Lung microvascular endothelial cell (primary cell): ENCODE data around the gene RTL5. TPM values are rescaled to one million over a fixed set of nuclear protein-coding genes. Genes with fewer than 3 reads are reported as not detected.

Experiments used
- DNase-seq, 2 donors: peaks; one replicate each; pipeline versions ENCODE4 v3.0.0 to v3.0.0-alpha.2; 2010; ENCODE audit warnings: low read depth in 2 of 2
- total RNA-seq: library from RNA; depleted of rRNA; stranded (reverse); fragments of >200 nt; gene quantifications from 2 replicates; pipeline ENCODE4 v1.2.1, GENCODE V29; 2014

RTL5 gene
- total RNA-seq, 1 donor from 2014 or later, result 0.60 TPM

DNA sequence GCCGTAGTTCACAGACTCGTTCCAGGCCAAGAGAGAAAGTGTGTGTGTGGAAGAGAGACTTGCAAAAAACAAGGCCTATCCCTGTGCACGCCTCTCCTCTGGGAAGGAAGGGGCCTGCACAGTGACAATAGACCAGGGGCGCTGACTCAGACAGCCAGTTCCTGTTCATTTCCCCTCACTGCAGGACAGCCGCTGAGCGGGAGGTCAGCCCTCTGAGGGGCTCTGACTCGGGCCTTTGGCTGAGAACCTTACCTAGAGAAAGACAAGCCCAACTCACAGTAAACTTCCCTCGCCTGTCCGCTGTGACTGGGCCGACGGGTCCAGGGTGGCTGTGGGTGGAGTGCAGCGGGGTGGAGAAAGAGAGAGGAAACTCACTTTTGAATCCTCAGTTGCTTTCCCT lies 52.1 kb downstream of the RTL5 start:
- peak; percentile 87 to 91 for DNase-seq

DNA sequence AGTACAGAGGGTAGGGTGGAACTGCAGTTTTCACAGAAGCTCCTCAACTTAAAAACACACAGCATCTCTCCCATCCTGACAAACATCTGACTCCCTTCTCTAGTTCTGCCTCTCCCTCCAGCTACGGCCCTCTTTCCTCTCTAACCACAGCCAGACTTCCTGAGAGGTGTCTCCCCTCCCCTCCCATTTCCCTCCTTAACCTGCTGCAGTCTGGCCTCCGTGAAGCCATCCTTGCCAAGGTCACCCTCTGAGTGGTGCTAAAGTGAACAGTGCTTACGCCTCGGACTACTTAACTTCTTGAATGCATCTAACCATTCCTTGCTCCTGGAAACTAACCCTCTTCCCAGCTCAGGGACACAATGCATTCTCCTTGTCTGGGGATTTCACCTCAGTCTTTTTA lies 53.3 kb downstream of the RTL5 start:
- peak in 1 of 2 donors; percentile 61 for DNase-seq

Other genes starting within 250 kb of the RTL5 start
- 14.1 and 19.2 TPM in 2 replicates for gene NHSL2, start 221.1 kb downstream of the RTL5 start, total RNA-seq
- 10.7 and 13.7 TPM in 2 replicates for gene PIN4, start 49.8 kb upstream of the RTL5 start, total RNA-seq
- gene ERCC6L, start 107.1 kb upstream of the RTL5 start, total RNA-seq, result 0.60 and 2.2 TPM in 2 replicates
- 759 and 979 TPM in 2 replicates for gene RPS4X, start 145.3 kb upstream of the RTL5 start, total RNA-seq
- under 0.01 TPM in 1 of 2 replicates, not detected in the other for gene CITED1, start 174.0 kb upstream of the RTL5 start, total RNA-seq